Stomach (tissue), 9 donors: ENCODE measurements around the gene RNU6-7. TPM values are rescaled to one million over a fixed set of nuclear protein-coding genes. Genes with fewer than 3 reads are reported as not detected.

ENCODE experiments used
- DNase-seq, 2 donors: peaks; one replicate each; pipeline versions ENCODE4 v3.0.0 to v3.0.0-alpha.2; 2013 to 2019
- H3K27ac ChIP-seq, 5 donors: fragments of 200-600 bp in 4 of 5; sonication (generic) in 4 of 5; one replicate each; pipeline ENCODE4 v1.5.1; 2013 to 2019; ENCODE audit warnings: mild to moderate bottlenecking in 1 of 5, moderate library complexity in 1 of 5
- H3K27me3 ChIP-seq, 3 donors: fragments of 200-600 bp; sonication (generic); one replicate each; pipeline ENCODE4 v1.5.1; 2017 to 2019; ENCODE audit warnings: mixed run types in 1 of 3
- H3K36me3 ChIP-seq, 4 donors: fragments of 200-600 bp; sonication (generic); 1 replicate in 3 of 4; 2 replicates in 1 of 4; pipeline ENCODE4 v1.5.1; 2016 to 2019
- H3K4me1 ChIP-seq, 4 donors: fragments of 200-600 bp; sonication (generic); one replicate each; pipeline ENCODE4 v1.5.1; 2016 to 2019
- H3K4me3 ChIP-seq, 4 donors: fragments of 200-600 bp; sonication (generic) in 3 of 4; one replicate each; pipeline ENCODE4 v1.5.1; 2016 to 2019; ENCODE audit warnings: mild to moderate bottlenecking in 1 of 4
- H3K9me3 ChIP-seq, 4 donors: fragments of 200-600 bp; sonication (generic); one replicate each; pipeline ENCODE4 v1.5.1; 2016 to 2019
- CTCF ChIP-seq, 7 experiments: fragments of 450-650 bp in 4 of 7; fragments of 200-600 bp in 3 of 7; sonication (generic) in 3 of 7; IDR thresholded peaks; one replicate each; pipeline ENCODE4 v1.5.1; 2016 to 2019; ENCODE audit warnings: antibody characterized with exemption in 7 of 7, control low read depth in 2 of 7, mild to moderate bottlenecking in 1 of 7
- EP300 ChIP-seq: sonication (generic); formaldehyde crosslinking; IDR thresholded peaks from one replicate; pipeline ENCODE4 v1.6.1; 2017; ENCODE audit warnings: antibody characterized with exemption
- POLR2A ChIP-seq, 4 donors: fragments of 450-650 bp; IDR thresholded peaks; one replicate each; pipeline ENCODE4 v1.6.1; 2016; ENCODE audit warnings: antibody characterized with exemption in 4 of 4, control low read depth in 2 of 4, mild to moderate bottlenecking in 1 of 4, moderate library complexity in 1 of 4
- POLR2AphosphoS5 ChIP-seq, 3 donors: sonication (generic); formaldehyde crosslinking; IDR thresholded peaks; one replicate each; pipeline ENCODE4 v1.6.1; 2016; ENCODE audit warnings: antibody characterized with exemption in 3 of 3
- WGBS, 5 donors: extraction: QIAGEN DNeasy Blood & Tissue Kit in 3 of 5; methylation state at CpG; one replicate each; pipeline versions ENCODE4 v1.1.5 to v1.1.7; 2013 to 2018; 5-methylcytosine and 5-hydroxymethylcytosine counted together
- intact Hi-C: fragments of 100-400 bp; cut with DNase I; formaldehyde crosslinking; loops from one replicate; pipeline ENCODE4 v1.15.1; 2023; ENCODE audit warnings: low total_unique reads
- polyA plus RNA-seq, 3 donors: library from polyadenylated mRNA; stranded (reverse); fragments of 200-250 nt; gene quantifications; one replicate each; pipeline ENCODE4 v1.2.3, GENCODE V29; 2013
- total RNA-seq, 5 donors: library from RNA; depleted of rRNA; stranded (reverse); fragments of >200 nt; gene quantifications; one replicate each; pipeline versions ENCODE4 v1.1.0 to v1.2.3, GENCODE V29; 2014 to 2016
- donor health status: healthy with polysubstance abuse.
- donor health status: Bipolar disorder and iron deficiency.
- donor health status: healthy.

Gene RNU6-7
- total and polyA plus RNA-seq, 8 donors: not detected

- intact Hi-C loops: no loop called here
- H3K27ac ChIP-seq: no peak overlapping the region
These were observed 4.7 kb downstream of the RNU6-7 start for GRCh38 chr14:32206552-32206951.

GRCh38 chr14:32208490-32208889, 6.6 kb downstream of the RNU6-7 start:
- Histone ChIP-seq H3K4me1 (peaks cover 0 to 9% (median 4%) of the 10 kb centered on the region in 4 donors), H3K27ac (no peak overlapping the region), H3K27me3 (no peaks in the 10 kb centered on the region), H3K36me3 (no peaks in the 10 kb centered on the region), H3K9me3 (no peaks in the 10 kb centered on the region), H3K4me3 (no peak overlapping the region)
- intact Hi-C loops: no loop called here
- WGBS, 5 donors: 73 to 93% (median 88%) methylated on average over 3 of the region's 3 CpGs
- TF ChIP-seq POLR2A (IDR thresholded peaks at IDR 0.05) (no peak), CTCF (IDR thresholded peaks at IDR 0.05) (no peak), POLR2AphosphoS5 (IDR thresholded peaks at IDR 0.05) (no peak), EP300 (no peak)
- DNase-seq: no peak

More at GRCh38 chr14:32206552-32206951, 4.7 kb downstream of the RNU6-7 start:
- TF ChIP-seq POLR2AphosphoS5 (IDR thresholded peaks at IDR 0.05) (no peak), EP300 (no peak), POLR2A (IDR thresholded peaks at IDR 0.05) (no peak), CTCF (IDR thresholded peaks at IDR 0.05) (no peak)
- H3K4me3 ChIP-seq: no peak overlapping the region
- no peak for DNase-seq
- peaks cover 9 to 28% (median 16%) of the 10 kb centered on the region in 4 donors for H3K4me1 ChIP-seq
- 66 to 78% (median 76%) methylated on average over 2 of the region's 2 CpGs for WGBS, 5 donors
- no peaks in the 10 kb centered on the region for H3K9me3 ChIP-seq
- H3K36me3 ChIP-seq: no peaks in the 10 kb centered on the region
- H3K27me3 ChIP-seq: no peaks in the 10 kb centered on the region

GRCh38 chr14:32209471-32209870, 7.6 kb downstream of the RNU6-7 start:
- H3K27me3 ChIP-seq: no peaks in the 10 kb centered on the region
- no peak for DNase-seq
- H3K36me3 ChIP-seq: no peaks in the 10 kb centered on the region
- TF ChIP-seq CTCF (IDR thresholded peaks at IDR 0.05): no peak
- no peak for TF ChIP-seq EP300
- TF ChIP-seq POLR2AphosphoS5 (IDR thresholded peaks at IDR 0.05): no peak
- H3K9me3 ChIP-seq: no peaks in the 10 kb centered on the region
- H3K4me3 ChIP-seq: no peak overlapping the region
- H3K4me1 ChIP-seq: no peaks in the 10 kb centered on the region
- H3K27ac ChIP-seq: no peak overlapping the region
- intact Hi-C loops: no loop called here

GRCh38 chr14:32211068-32211404, 9.2 kb downstream of the RNU6-7 start:
- Histone ChIP-seq H3K27ac (no peak overlapping the region), H3K9me3 (no peaks in the 10 kb centered on the region), H3K4me1 (no peaks in the 10 kb centered on the region), H3K4me3 (no peak overlapping the region), H3K27me3 (no peaks in the 10 kb centered on the region), H3K36me3 (no peaks in the 10 kb centered on the region)
- 87 to 96% (median 87%) methylated on average over 3 of the region's 3 CpGs for WGBS, 5 donors
- intact Hi-C loops: no loop called here
- TF ChIP-seq CTCF (IDR thresholded peaks at IDR 0.05) (no peak), POLR2AphosphoS5 (IDR thresholded peaks at IDR 0.05) (no peak), POLR2A (IDR thresholded peaks at IDR 0.05) (no peak), EP300 (no peak)
- DNase-seq: no peak

- no peak overlapping the region for H3K27ac ChIP-seq
- H3K36me3 ChIP-seq: no peaks in the 10 kb centered on the region
- H3K4me1 ChIP-seq: no peaks in the 10 kb centered on the region
- H3K9me3 ChIP-seq: no peaks in the 10 kb centered on the region
- intact Hi-C loops: no loop called here
- DNase-seq: no peak
- no peaks in the 10 kb centered on the region for H3K27me3 ChIP-seq
- TF ChIP-seq CTCF (IDR thresholded peaks at IDR 0.05) (no peak), POLR2AphosphoS5 (IDR thresholded peaks at IDR 0.05) (no peak), EP300 (no peak), POLR2A (IDR thresholded peaks at IDR 0.05) (no peak)
- H3K4me3 ChIP-seq: no peak overlapping the region
These were observed 11.0 kb downstream of the RNU6-7 start for GRCh38 chr14:32212833-32213232.
